GM20000 (cell line): ENCODE results near the gene MYORG.
"Not testable (repeated sequence)": the region's sequence is repeated elsewhere in the genome, so short reads cannot be mapped to it uniquely, and the experiment has no call there.

Experiments used
- DNase-seq: peaks from one replicate; pipeline ENCODE4 v3.0.0; 2012; ENCODE audit warnings: low spot score
- CTCF ChIP-seq: IDR thresholded peaks from 2 replicates; pipeline ENCODE4 v1.5.1; 2012; ENCODE audit warnings: mild to moderate bottlenecking, control low read depth; ENCODE audit errors: extremely low read depth, missing control alignments

Gene MYORG

GRCh38 chr9:34343090-34343489 lies 33.6 kb downstream of the MYORG start:
- DNase-seq, result no peak
- no peak for TF ChIP-seq CTCF

- TF ChIP-seq CTCF, result no peak
- DNase-seq, result no peak
These were observed 34.9 kb downstream of the MYORG start for GRCh38 chr9:34341659-34342295.

- no peak for TF ChIP-seq CTCF
- DNase-seq, result no peak
These were observed 37.9 kb downstream of the MYORG start for GRCh38 chr9:34338665-34339385.

- not testable (repeated sequence) for DNase-seq
These were observed 38.6 kb downstream of the MYORG start for GRCh38 chr9:34338079-34338478.

GRCh38 chr9:34337403-34337802 lies 39.3 kb downstream of the MYORG start:
- TF ChIP-seq CTCF, result no peak

GRCh38 chr9:34335376-34335775 lies 41.3 kb downstream of the MYORG start:
- no peak for TF ChIP-seq CTCF
- no peak for DNase-seq

More at GRCh38 chr9:34337403-34337802, 39.3 kb downstream of the MYORG start:
- no peak for DNase-seq

GRCh38 chr9:34334916-34335315 lies 41.8 kb downstream of the MYORG start:
- DNase-seq, result no peak
- TF ChIP-seq CTCF, result no peak

- TF ChIP-seq CTCF, result no peak
- DNase-seq, result no peak
These were observed 42.3 kb downstream of the MYORG start for GRCh38 chr9:34334337-34334824.
